Liver (tissue), 9 donors: ENCODE data around the gene ABHD14A. TPM values are rescaled to one million over a fixed set of nuclear protein-coding genes. Genes with fewer than 3 reads are reported as not detected.

Source experiments
- DNase-seq: peaks from one replicate; pipeline ENCODE4 v3.0.0-alpha.2; 2017; ENCODE audit warnings: low spot score
- H3K27ac ChIP-seq, 2 donors: one replicate each; pipeline ENCODE4 v1.7.0; 2013; ENCODE audit warnings: inconsistent platforms in 2 of 2, low read length in 2 of 2, control low read depth in 1 of 2, low read depth in 1 of 2, mild to moderate bottlenecking in 1 of 2
- H3K27me3 ChIP-seq, 4 donors: one replicate each; pipeline versions ENCODE4 v1.6.1 to v1.7.0; 2013; ENCODE audit warnings: low read length in 3 of 4, inconsistent platforms in 1 of 4, mild to moderate bottlenecking in 1 of 4, moderate library complexity in 1 of 4; ENCODE audit not compliant: control insufficient read depth in 4 of 4, insufficient read depth in 4 of 4
- H3K36me3 ChIP-seq, 4 donors: one replicate each; pipeline versions ENCODE4 v1.6.1 to v1.7.0; 2013; ENCODE audit warnings: low read length in 3 of 4, mild to moderate bottlenecking in 3 of 4, low read depth in 1 of 4, moderate library complexity in 1 of 4; ENCODE audit not compliant: control insufficient read depth in 4 of 4, insufficient read depth in 3 of 4
- H3K4me1 ChIP-seq, 4 donors: one replicate each; pipeline versions ENCODE4 v1.6.1 to v1.7.0; 2013; ENCODE audit warnings: low read length in 3 of 4, mild to moderate bottlenecking in 3 of 4, moderate library complexity in 1 of 4; ENCODE audit not compliant: control insufficient read depth in 4 of 4, insufficient read depth in 4 of 4
- H3K4me3 ChIP-seq, 3 donors: one replicate each; pipeline versions ENCODE4 v1.6.1 to v1.7.0; 2013; ENCODE audit warnings: low read length in 3 of 3, control low read depth in 1 of 3, low read depth in 1 of 3, mild to moderate bottlenecking in 1 of 3
- H3K9ac ChIP-seq, 2 donors: one replicate each; pipeline ENCODE4 v1.7.0; 2013; ENCODE audit warnings: low read length in 2 of 2, mild to moderate bottlenecking in 2 of 2, moderate library complexity in 2 of 2, control low read depth in 1 of 2, low read depth in 1 of 2
- H3K9me3 ChIP-seq, 4 donors: one replicate each; pipeline versions ENCODE4 v1.6.1 to v1.7.0; 2013; ENCODE audit warnings: low read length in 3 of 4; ENCODE audit not compliant: control insufficient read depth in 4 of 4
- ATF3 ChIP-seq: IDR thresholded peaks from 2 replicates; pipeline ENCODE4 v1.6.1; 2016; ENCODE audit warnings: antibody characterized with exemption
- CTCF ChIP-seq: fragments of 150-350 bp; IDR thresholded peaks from 2 replicates; pipeline ENCODE4 v1.5.1; 2017; ENCODE audit warnings: improper control_type of control experiment, low read depth, low read length; ENCODE audit not compliant: missing input control
- EGR1 ChIP-seq, 2 donors: IDR thresholded peaks; 2 replicates each; pipeline ENCODE4 v1.6.1; 2016 to 2018; ENCODE audit warnings: antibody characterized with exemption in 2 of 2, low read depth in 2 of 2
- FOXA1 ChIP-seq: IDR thresholded peaks from 2 replicates; pipeline ENCODE4 v1.6.1; 2016; ENCODE audit warnings: antibody characterized with exemption
- HNF4G ChIP-seq: IDR thresholded peaks from 2 replicates; pipeline ENCODE4 v1.6.1; 2016; ENCODE audit warnings: antibody characterized with exemption
- JUND ChIP-seq, 2 donors: IDR thresholded peaks; 2 replicates each; pipeline ENCODE4 v1.6.1; 2016; ENCODE audit warnings: antibody characterized with exemption in 2 of 2
- MAX ChIP-seq: IDR thresholded peaks from 2 replicates; pipeline ENCODE4 v1.6.1; 2016; ENCODE audit warnings: antibody characterized with exemption
- RAD21 ChIP-seq, 2 donors: IDR thresholded peaks; 2 replicates each; pipeline ENCODE4 v1.6.1; 2016; ENCODE audit warnings: antibody characterized with exemption in 2 of 2, mild to moderate bottlenecking in 2 of 2
- REST ChIP-seq: IDR thresholded peaks from 2 replicates; pipeline ENCODE4 v1.6.1; 2016; ENCODE audit warnings: antibody characterized with exemption, mild to moderate bottlenecking
- RXRA ChIP-seq, 2 donors: IDR thresholded peaks; 2 replicates each; pipeline ENCODE4 v1.6.1; 2017 to 2018; ENCODE audit warnings: antibody characterized with exemption in 2 of 2, mild to moderate bottlenecking in 1 of 2
- SP1 ChIP-seq: IDR thresholded peaks from 2 replicates; pipeline ENCODE4 v1.6.1; 2018; ENCODE audit warnings: antibody characterized with exemption, mild to moderate bottlenecking
- TAF1 ChIP-seq: conservative IDR thresholded peaks from 2 replicates; pipeline ENCODE4 v1.6.1; 2016; ENCODE audit warnings: antibody characterized with exemption, mild to moderate bottlenecking
- ZBTB33 ChIP-seq: IDR thresholded peaks from 2 replicates; pipeline ENCODE4 v1.6.1; 2016; ENCODE audit warnings: antibody characterized with exemption
- WGBS: extraction: QIAGEN DNeasy Blood & Tissue Kit; methylation state at CpG from one replicate; pipeline ENCODE4 v1.1.7; 2013; 5-methylcytosine and 5-hydroxymethylcytosine counted together
- polyA plus RNA-seq, 2 donors: library from polyadenylated mRNA; stranded (reverse) in 1 of 2; unstranded in 1 of 2; fragments of 200-250 nt in 1 of 2; fragments of >200 nt in 1 of 2; fragmentation: Nextera tagmentation in 1 of 2; extraction: Ambion mirVana in 1 of 2; gene quantifications; one replicate each; pipeline versions ENCODE4 v1.2.1 to v1.2.3, GENCODE V29; 2013 to 2015
- total RNA-seq, 2 donors: library from RNA; depleted of rRNA; stranded (reverse); fragments of >200 nt; gene quantifications; one replicate each; pipeline ENCODE4 v1.2.3, GENCODE V29; 2014
- donor health status: healthy.
- donor health status: healthy.
- donor health status: healthy.
- donor health status: healthy.
- donor health status: healthy.

Gene ABHD14A
- total and polyA plus RNA-seq, 4 donors: 8.2 to 19.9 (median 13.4) TPM

- Histone ChIP-seq H3K4me3 (peak overlapping the region; percentile 6 to 45 (median 11)), H3K9ac (peak overlapping the region in 1 of 2 donors; percentile 21), H3K27ac (peak overlapping the region; percentile 20 to 59), H3K4me1 (peaks cover 11 to 35% (median 19%) of the 10 kb centered on the region in 4 donors), H3K36me3 (peaks cover 0 to 2% (median 0%) of the 10 kb centered on the region in 4 donors), H3K27me3 (no peaks in the 10 kb centered on the region), H3K9me3 (no peaks in the 10 kb centered on the region)
- TF ChIP-seq JUND (IDR thresholded peaks at IDR 0.05) (no peak), CTCF (peak; percentile 46)
- WGBS: 6% methylated on average over 97 of the region's 97 CpGs
- no peak for DNase-seq
Observed at GRCh38 chr3:51955893-51956770, 18.7 kb upstream of the ABHD14A start.

GRCh38 chr3:51957520-51958205 is 17.2 kb upstream of the ABHD14A start:
- TF ChIP-seq MAX: no peak
- no peak for TF ChIP-seq EGR1 (IDR thresholded peaks at IDR 0.05; ENCODE audit: low read depth in 2 of 2)
- no peak for TF ChIP-seq REST
- no peak for TF ChIP-seq TAF1
- no peak for TF ChIP-seq ATF3
- no peak for TF ChIP-seq FOXA1
- no peak for TF ChIP-seq SP1
- TF ChIP-seq RXRA (IDR thresholded peaks at IDR 0.05): no peak
- TF ChIP-seq RAD21 (IDR thresholded peaks at IDR 0.05): no peak
- no peak for TF ChIP-seq ZBTB33
- TF ChIP-seq HNF4G: no peak
- Histone ChIP-seq H3K9me3 (no peaks in the 10 kb centered on the region), H3K36me3 (peaks cover 0 to 2% (median 0%) of the 10 kb centered on the region in 4 donors), H3K9ac (no peak overlapping the region), H3K27ac (peak overlapping the region in 1 of 2 donors; percentile 34), H3K4me3 (no peak overlapping the region), H3K27me3 (no peaks in the 10 kb centered on the region), H3K4me1 (peaks cover 11 to 35% (median 19%) of the 10 kb centered on the region in 4 donors)
- DNase-seq: no peak
- 96% methylated on average over 15 of the region's 15 CpGs for WGBS
